SK-N-SH (cell line): ENCODE results near the gene MCC. TPM values are rescaled to one million over a fixed set of nuclear protein-coding genes. Genes with fewer than 3 reads are reported as not detected.

ENCODE experiments used
- CTCF ChIA-PET: fragments of 300-600, 350-600 bp; formaldehyde crosslinking; extraction: SDS; loops from one replicate; lab custom pipeline; 2021; lab: Yijun Ruan, JAX
- POLR2A ChIA-PET: fragments of 350-600 bp; sonication (Branson Sonifier 250); formaldehyde crosslinking; extraction: SDS; loops from one replicate; lab custom pipeline; 2020; ENCODE audit warnings: antibody characterized with exemption, inconsistent platforms; lab: Yijun Ruan, JAX
- DNase-seq: peaks from one replicate; pipeline ENCODE4 v3.0.0; 2012
- H2AFZ ChIP-seq: fragments of 200-600 bp; sonication (generic); 2 replicates; pipeline ENCODE4 v1.8.1; 2016; ENCODE audit warnings: antibody characterized with exemption, mild to moderate bottlenecking, low read depth
- H3F3A ChIP-seq: fragments of 200-600 bp; sonication (generic); replicated peaks from 2 replicates; pipeline ENCODE3; 2016; ENCODE audit warnings: antibody characterized with exemption, mild to moderate bottlenecking; ENCODE audit not compliant: insufficient read depth
- H3K27ac ChIP-seq, 2 experiments: fragments of 200-500 bp in 1 of 2; fragments of 200-600 bp in 1 of 2; sonication (Bioruptor generic) in 1 of 2; sonication (generic), shearing (Covaris generic) in 1 of 2; 2 replicates each; pipeline versions ENCODE4 v1.5.1 to v1.6.1; 2014 to 2016; ENCODE audit warnings: low read depth in 2 of 2, inconsistent platforms in 1 of 2, low read length in 1 of 2, mild to moderate bottlenecking in 1 of 2, mixed read lengths in 1 of 2
- H3K27me3 ChIP-seq: fragments of 200-600 bp; sonication (generic), shearing (Covaris generic); 2 replicates; pipeline ENCODE4 v1.6.1; 2016; ENCODE audit warnings: mixed run types; ENCODE audit not compliant: insufficient read depth
- H3K36me3 ChIP-seq, 2 experiments: fragments of 200-500 bp in 1 of 2; fragments of 200-600 bp in 1 of 2; sonication (Bioruptor generic) in 1 of 2; sonication (generic) in 1 of 2; replicated peaks in 1 of 2; 2 replicates each; pipeline versions ENCODE3 to v1.5.1; 2014 to 2016; ENCODE audit warnings: low read length in 1 of 2, mild to moderate bottlenecking in 1 of 2; ENCODE audit not compliant: insufficient read depth in 2 of 2, control insufficient read depth in 1 of 2
- H3K4me1 ChIP-seq, 2 experiments: fragments of 200-500 bp in 1 of 2; fragments of 200-600 bp in 1 of 2; sonication (Bioruptor generic) in 1 of 2; sonication (generic), shearing (Covaris generic) in 1 of 2; 2 replicates each; pipeline versions ENCODE4 v1.5.1 to v1.6.1; 2014 to 2016; ENCODE audit warnings: low read depth in 1 of 2, low read length in 1 of 2, mixed run types in 1 of 2; ENCODE audit not compliant: insufficient read depth in 2 of 2, control insufficient read depth in 1 of 2
- H3K4me2 ChIP-seq: fragments of 200-600 bp; sonication (generic), shearing (Covaris generic); 2 replicates; pipeline ENCODE4 v1.6.1; 2017; ENCODE audit warnings: mixed run types
- H3K4me3 ChIP-seq, 2 experiments: fragments of 200-500 bp in 1 of 2; fragments of 200-600 bp in 1 of 2; sonication (Bioruptor generic) in 1 of 2; sonication (generic), shearing (Covaris generic) in 1 of 2; 2 replicates each; pipeline versions ENCODE4 v1.5.1 to v1.8.1; 2014 to 2016; ENCODE audit warnings: low read depth in 2 of 2, inconsistent platforms in 1 of 2, low read length in 1 of 2, mild to moderate bottlenecking in 1 of 2, mixed read lengths in 1 of 2, moderate library complexity in 1 of 2
- H3K79me2 ChIP-seq: fragments of 200-600 bp; sonication (generic); 2 replicates; pipeline ENCODE4 v1.8.1; 2017; ENCODE audit warnings: mild to moderate bottlenecking; ENCODE audit not compliant: insufficient read depth
- H3K9ac ChIP-seq: fragments of 200-600 bp; sonication (generic); 2 replicates; pipeline ENCODE4 v1.6.1; 2017; ENCODE audit warnings: mixed run types
- H3K9me2 ChIP-seq: fragments of 200-600 bp; sonication (generic); 2 replicates; pipeline ENCODE4 v1.6.1; 2017; ENCODE audit warnings: mixed run types
- H3K9me3 ChIP-seq: fragments of 200-600 bp; sonication (generic); 2 replicates; pipeline ENCODE4 v1.6.1; 2017; ENCODE audit warnings: mixed run types, mild to moderate bottlenecking, moderate library complexity
- H4K20me1 ChIP-seq: fragments of 200-600 bp; sonication (generic); 2 replicates; pipeline ENCODE4 v1.6.1; 2017; ENCODE audit warnings: mild to moderate bottlenecking, mixed run types; ENCODE audit not compliant: insufficient read depth
- CHD2 ChIP-seq: fragments of 150-350 bp; IDR thresholded peaks from 2 replicates; pipeline ENCODE4 v1.6.1; 2018; ENCODE audit warnings: low read length; ENCODE audit not compliant: partially characterized antibody
- CTCF ChIP-seq: fragments of 200-600 bp; sonication (generic); IDR thresholded peaks from 2 replicates; pipeline ENCODE4 v1.6.1; 2017; ENCODE audit warnings: antibody characterized with exemption, mild to moderate bottlenecking, moderate library complexity
- ELF1 ChIP-seq: IDR thresholded peaks from 2 replicates; pipeline ENCODE4 v1.4.0; 2012
- EZH2phosphoT487 ChIP-seq: fragments of 200-600 bp; sonication (generic); IDR thresholded peaks from 2 replicates; pipeline ENCODE4 v1.6.1; 2017; ENCODE audit warnings: low read depth, mixed run types, mild to moderate bottlenecking, antibody characterized with exemption, moderate library complexity, borderline replicate concordance
- FOXJ3 ChIP-seq: sonication (generic); formaldehyde crosslinking; IDR thresholded peaks from 2 replicates; pipeline ENCODE4 v1.5.1; 2020; ENCODE audit warnings: mild to moderate bottlenecking, missing genetic modification reagents
- GATA2 ChIP-seq: sonication (generic); formaldehyde crosslinking; IDR thresholded peaks from 2 replicates; pipeline ENCODE4 v1.5.0; 2020; ENCODE audit warnings: mild to moderate bottlenecking, missing genetic modification reagents
- IRF3 ChIP-seq: fragments of 150-350 bp; IDR thresholded peaks from 2 replicates; pipeline ENCODE4 v1.6.1; 2016; ENCODE audit warnings: mild to moderate bottlenecking, low read depth, low read length
- JUND ChIP-seq: IDR thresholded peaks from 2 replicates; pipeline ENCODE4 v1.4.0; 2012
- NFIC ChIP-seq: IDR thresholded peaks from 2 replicates; pipeline ENCODE4 v1.4.0; 2012; ENCODE audit warnings: borderline replicate concordance
- NRF1 ChIP-seq: IDR thresholded peaks from 2 replicates; pipeline ENCODE4 v1.6.1; 2012; ENCODE audit warnings: low read depth, mild to moderate bottlenecking, low read length
- POLR2AphosphoS5 ChIP-seq: IDR thresholded peaks from 2 replicates; pipeline ENCODE4 v1.6.1; 2012; ENCODE audit warnings: low read depth, low read length
- RAD21 ChIP-seq: IDR thresholded peaks from 2 replicates; pipeline ENCODE4 v1.6.1; 2012; ENCODE audit warnings: mild to moderate bottlenecking, low read length
- REST ChIP-seq: IDR thresholded peaks from 2 replicates; pipeline ENCODE4 v1.6.1; 2012; ENCODE audit warnings: mild to moderate bottlenecking, low read depth, low read length, moderate library complexity
- SMC3 ChIP-seq: IDR thresholded peaks from 2 replicates; pipeline ENCODE4 v1.6.1; 2012; ENCODE audit warnings: low read depth, low read length, improper control_type of control experiment
- TAF1 ChIP-seq: IDR thresholded peaks from 2 replicates; pipeline ENCODE4 v1.6.1; 2012; ENCODE audit warnings: low read depth, mild to moderate bottlenecking, low read length, moderate library complexity, borderline replicate concordance
- TEAD4 ChIP-seq: IDR thresholded peaks from 2 replicates; pipeline ENCODE4 v1.4.0; 2012; ENCODE audit warnings: mild to moderate bottlenecking, borderline replicate concordance; ENCODE audit not compliant: insufficient read depth
- USF1 ChIP-seq: IDR thresholded peaks from 2 replicates; pipeline ENCODE4 v1.4.0; 2012; ENCODE audit warnings: low read depth, borderline replicate concordance
- YY1 ChIP-seq: IDR thresholded peaks from 2 replicates; pipeline ENCODE4 v1.4.0; 2012; ENCODE audit warnings: low read depth, mild to moderate bottlenecking
- WGBS: methylation state at CpG from one replicate; pipeline ENCODE4 v1.1.6; 2017; ENCODE audit warnings: low lambda C conversion rate; 5-methylcytosine and 5-hydroxymethylcytosine counted together
- polyA plus RNA-seq, 3 experiments: library from polyadenylated mRNA; depleted of rRNA; stranded (reverse); fragments of >200 nt; gene quantifications; 2 replicates each; pipeline ENCODE4 v1.2.3, GENCODE V29; 2012

MCC gene
- polyA plus RNA-seq, 1 of the 3 experiments (the other 2 are of a cell fraction): 3.6 TPM

GRCh38 chr5:113267361-113267900, 220.8 kb downstream of the MCC start:
- Histone ChIP-seq H3F3A (no peaks in the 10 kb centered on the region), H3K9me3 (no peaks in the 10 kb centered on the region), H3K9ac (no peak overlapping the region), H3K4me2 (no peak overlapping the region), H3K4me1 (peaks cover 0 to 19% of the 10 kb centered on the region in 2 experiments; a peak in 2 of 4 replicates), H3K79me2 (no peaks in the 10 kb centered on the region), H3K27me3 (no peaks in the 10 kb centered on the region), H3K36me3 (no peaks in the 10 kb centered on the region), H3K9me2 (no peaks in the 10 kb centered on the region), H4K20me1 (no peaks in the 10 kb centered on the region), H3K4me3 (no peak overlapping the region), H3K27ac (peak overlapping the region in 1 of 2 experiments; percentile 39; a peak in 1 of 4 replicates), H2AFZ (no peak overlapping the region)
- POLR2A ChIA-PET: no interaction called here
- WGBS: 55% methylated on average over 6 of the region's 6 CpGs
- CTCF ChIA-PET: interaction anchor here (1.5 to 1.6 kb wide), 2 partner anchors 13 to 14 kb away, joined by 4 read pairs; no protein-coding TSS in a partner anchor
- no peak for DNase-seq
- TF ChIP-seq CTCF: no peak
- TF ChIP-seq YY1: no peak
- TF ChIP-seq RAD21: no peak
- no peak for TF ChIP-seq EZH2phosphoT487
- TF ChIP-seq FOXJ3 (CRISPR knock-in tag): no peak
- no peak for TF ChIP-seq JUND
- TF ChIP-seq IRF3: no peak
- TF ChIP-seq SMC3: no peak
- TF ChIP-seq USF1: no peak

GRCh38 chr5:113266913-113267227, 221.4 kb downstream of the MCC start:
- Histone ChIP-seq H3K4me3 (no peak overlapping the region), H3K9ac (no peak overlapping the region), H3K79me2 (no peaks in the 10 kb centered on the region), H3F3A (no peaks in the 10 kb centered on the region), H4K20me1 (no peaks in the 10 kb centered on the region), H3K36me3 (no peaks in the 10 kb centered on the region), H3K9me2 (no peaks in the 10 kb centered on the region), H3K27ac (peak overlapping the region in 1 of 2 experiments; percentile 39; a peak in 1 of 4 replicates), H3K27me3 (no peaks in the 10 kb centered on the region), H3K9me3 (no peaks in the 10 kb centered on the region), H2AFZ (no peak overlapping the region), H3K4me2 (no peak overlapping the region), H3K4me1 (peaks cover 0 to 19% of the 10 kb centered on the region in 2 experiments; a peak in 2 of 4 replicates)
- 30% methylated on average over 3 of the region's 3 CpGs for WGBS
- POLR2A ChIA-PET: no interaction called here
- CTCF ChIA-PET: interaction anchor here (1.0 to 1.6 kb wide), 3 partner anchors 13 to 19 kb away, joined by 3 to 4 read pairs (median 4); no protein-coding TSS in a partner anchor
- DNase-seq: no peak
- TF ChIP-seq POLR2AphosphoS5: no peak
- TF ChIP-seq ELF1: no peak
- TF ChIP-seq GATA2 (CRISPR knock-in tag): no peak
- TF ChIP-seq CTCF: no peak
- TF ChIP-seq NRF1: no peak
- no peak for TF ChIP-seq TEAD4
- no peak for TF ChIP-seq REST
- no peak for TF ChIP-seq JUND
- TF ChIP-seq TAF1: no peak
- no peak for TF ChIP-seq CHD2
- no peak for TF ChIP-seq FOXJ3 (CRISPR knock-in tag)
- TF ChIP-seq NFIC: no peak
